DND-41 (cell line): ENCODE results near the gene KCNG4.

Source experiments
- EZH2 ChIP-seq: IDR thresholded peaks from 3 replicates; pipeline ENCODE4 v1.6.1; 2012; ENCODE audit warnings: borderline replicate concordance, low read depth, mild to moderate bottlenecking, moderate library complexity, low read length, inconsistent platforms; ENCODE audit not compliant: severe bottlenecking
- TF ChIP-seq, protein P1 (sequence below): IDR thresholded peaks from 2 replicates; pipeline ENCODE4 v1.5.1; 2012; ENCODE audit warnings: borderline replicate concordance, low read length, moderate library complexity, mild to moderate bottlenecking; ENCODE audit not compliant: poor library complexity, severe bottlenecking; ENCODE audit errors: extremely low read depth

DNA sequence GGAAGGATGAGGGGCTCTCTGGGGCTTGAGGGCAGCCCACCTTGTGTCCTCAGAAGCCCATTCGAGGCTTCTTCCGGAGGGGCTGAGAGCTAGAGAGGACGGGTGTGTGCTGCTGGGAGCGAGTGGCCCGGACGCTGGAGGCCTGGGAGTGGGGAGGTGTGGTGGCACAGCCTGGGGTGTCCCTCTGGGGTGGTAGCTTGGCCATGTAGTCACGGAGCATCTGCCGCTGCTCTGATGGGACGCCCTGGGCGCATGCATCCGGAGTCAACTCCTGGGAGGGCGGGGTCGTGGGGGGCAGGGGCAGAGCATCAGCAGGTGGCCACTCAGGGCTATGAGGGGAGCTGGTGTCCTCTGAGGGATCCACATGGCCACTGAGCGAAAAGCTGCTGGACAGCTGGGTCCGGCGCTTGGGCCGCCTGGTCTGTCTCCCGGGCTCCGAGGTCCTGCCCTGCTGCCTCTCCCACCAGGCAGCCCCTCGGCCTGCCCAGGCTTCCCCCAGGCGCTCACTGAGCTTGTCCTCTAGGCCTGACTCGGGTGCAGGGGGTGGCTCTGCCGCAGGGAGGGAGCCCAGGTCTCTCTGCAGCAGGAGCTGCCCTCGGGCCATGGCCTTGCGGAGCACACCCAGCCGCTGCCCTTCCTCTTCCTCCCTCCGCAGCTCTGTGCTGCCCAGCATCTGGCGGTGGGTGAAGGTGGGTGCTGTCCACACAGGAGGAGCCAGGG, 60.8 kb downstream of the KCNG4 start:
- no peak for TF ChIP-seq EZH2
- TF ChIP-seq, protein P1, sequence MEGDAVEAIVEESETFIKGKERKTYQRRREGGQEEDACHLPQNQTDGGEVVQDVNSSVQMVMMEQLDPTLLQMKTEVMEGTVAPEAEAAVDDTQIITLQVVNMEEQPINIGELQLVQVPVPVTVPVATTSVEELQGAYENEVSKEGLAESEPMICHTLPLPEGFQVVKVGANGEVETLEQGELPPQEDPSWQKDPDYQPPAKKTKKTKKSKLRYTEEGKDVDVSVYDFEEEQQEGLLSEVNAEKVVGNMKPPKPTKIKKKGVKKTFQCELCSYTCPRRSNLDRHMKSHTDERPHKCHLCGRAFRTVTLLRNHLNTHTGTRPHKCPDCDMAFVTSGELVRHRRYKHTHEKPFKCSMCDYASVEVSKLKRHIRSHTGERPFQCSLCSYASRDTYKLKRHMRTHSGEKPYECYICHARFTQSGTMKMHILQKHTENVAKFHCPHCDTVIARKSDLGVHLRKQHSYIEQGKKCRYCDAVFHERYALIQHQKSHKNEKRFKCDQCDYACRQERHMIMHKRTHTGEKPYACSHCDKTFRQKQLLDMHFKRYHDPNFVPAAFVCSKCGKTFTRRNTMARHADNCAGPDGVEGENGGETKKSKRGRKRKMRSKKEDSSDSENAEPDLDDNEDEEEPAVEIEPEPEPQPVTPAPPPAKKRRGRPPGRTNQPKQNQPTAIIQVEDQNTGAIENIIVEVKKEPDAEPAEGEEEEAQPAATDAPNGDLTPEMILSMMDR, result no peak
